A549 (cell line): ENCODE results near the gene ACO2. TPM values are rescaled to one million over a fixed set of nuclear protein-coding genes. Genes with fewer than 3 reads are reported as not detected.

ENCODE experiments used
- ATAC-seq, 2 experiments: fragments of 200-7000 bp in 1 of 2; fragments of >200 bp in 1 of 2; cut with Nextera tagmentation in 1 of 2; cut with Tn5 transposase in 1 of 2; 3 replicates each; pipeline versions ENCODE4 v1.8.0 to v1.9.1; 2018 to 2020; ENCODE audit warnings: mild to moderate bottlenecking in 1 of 2, moderate library complexity in 1 of 2
- CTCF ChIA-PET: fragments of 300-600 bp; sonication (Branson Sonifier 250); formaldehyde crosslinking; extraction: SDS; loops from one replicate; lab custom pipeline; 2021; ENCODE audit warnings: antibody characterized with exemption, inconsistent platforms; lab: Yijun Ruan, JAX
- POLR2A ChIA-PET: fragments of 350-600 bp; formaldehyde crosslinking; extraction: SDS; loops from one replicate; lab custom pipeline; 2021; ENCODE audit warnings: antibody characterized with exemption, inconsistent platforms; lab: Yijun Ruan, JAX
- DNase-seq, 2 experiments: peaks; one replicate each; pipeline versions ENCODE4 v3.0.0 to v3.0.0-alpha.2; 2011 to 2016; ENCODE audit warnings: low read depth in 1 of 2, low spot score in 1 of 2
- FAIRE-seq: peaks from 2 replicates; lab custom pipeline; 2011; peaks lifted over from hg19 to GRCh38; lab: Jason Lieb, UNC
- H3K27ac ChIP-seq, 2 experiments: fragments of >200 bp; sonication (Bioruptor Twin); formaldehyde crosslinking; 3 replicates each; pipeline ENCODE4 v1.5.1; 2016 to 2017
- H3K4me1 ChIP-seq: fragments of >200 bp; sonication (Bioruptor Twin); formaldehyde crosslinking; 3 replicates; pipeline ENCODE4 v1.6.1; 2016
- H3K4me2 ChIP-seq: fragments of >200 bp; sonication (Bioruptor Twin); formaldehyde crosslinking; 3 replicates; pipeline ENCODE4 v1.6.1; 2016
- H3K4me3 ChIP-seq: fragments of >200 bp; sonication (Bioruptor Twin); formaldehyde crosslinking; 3 replicates; pipeline ENCODE4 v1.5.1; 2016
- H3K9me3 ChIP-seq: fragments of >200 bp; sonication (Bioruptor Twin); formaldehyde crosslinking; 3 replicates; pipeline ENCODE4 v1.6.1; 2016
- CHD2 ChIP-seq: fragments of 150-350 bp; IDR thresholded peaks from 2 replicates; pipeline ENCODE4 v1.6.1; 2014; ENCODE audit warnings: low read length; ENCODE audit not compliant: partially characterized antibody
- EP300 ChIP-seq, 2 experiments: fragments of >200 bp; sonication (Bioruptor Twin); formaldehyde crosslinking; IDR thresholded peaks; 2 replicates in 1 of 2; 3 replicates in 1 of 2; pipeline ENCODE4 v1.6.1; 2016 to 2017
- FOSB ChIP-seq: fragments of 250-450 bp; sonication (Bioruptor Pico); IDR thresholded peaks from 2 replicates; pipeline ENCODE4 v1.5.0; 2020; ENCODE audit warnings: mild to moderate bottlenecking, moderate library complexity
- GATA3 ChIP-seq: IDR thresholded peaks from 2 replicates; pipeline ENCODE4 v1.6.1; 2012; ENCODE audit warnings: borderline replicate concordance
- HOXA7 ChIP-seq: fragments of 250-450 bp; sonication (Bioruptor Pico); IDR thresholded peaks from 2 replicates; pipeline ENCODE4 v1.5.0; 2020; ENCODE audit warnings: mild to moderate bottlenecking, moderate library complexity
- HOXB5 ChIP-seq: fragments of 250-450 bp; sonication (Bioruptor Pico); IDR thresholded peaks from 2 replicates; pipeline ENCODE4 v1.5.0; 2020; ENCODE audit warnings: mild to moderate bottlenecking, moderate library complexity
- JUN ChIP-seq, 2 experiments: fragments of >200 bp; sonication (Bioruptor Twin); formaldehyde crosslinking; IDR thresholded peaks; 2 replicates in 1 of 2; 3 replicates in 1 of 2; pipeline ENCODE4 v1.6.1; 2016 to 2017
- KDM1A ChIP-seq: fragments of 200-600 bp; sonication (generic); IDR thresholded peaks from 2 replicates; pipeline ENCODE4 v1.6.1; 2016; ENCODE audit warnings: low read depth, mild to moderate bottlenecking
- MAZ ChIP-seq: fragments of 150-350 bp; IDR thresholded peaks from 2 replicates; pipeline ENCODE4 v1.6.1; 2014; ENCODE audit warnings: antibody characterized with exemption, low read depth, low read length, borderline replicate concordance
- MYC ChIP-seq: IDR thresholded peaks from 2 replicates; pipeline ENCODE4 v1.6.1; 2012; ENCODE audit warnings: mild to moderate bottlenecking, inconsistent platforms, low read length, improper control_type of control experiment, borderline replicate concordance
- NFE2L2 ChIP-seq: fragments of 150-350 bp; conservative IDR thresholded peaks from 2 replicates; pipeline ENCODE4 v1.6.1; 2014; ENCODE audit warnings: low read length
- POLR2A ChIP-seq: IDR thresholded peaks from 2 replicates; pipeline ENCODE4 v1.6.1; 2012; ENCODE audit warnings: mild to moderate bottlenecking, low read length
- RAD21 ChIP-seq, 2 experiments: fragments of >200 bp in 1 of 2; sonication (Bioruptor Twin) in 1 of 2; formaldehyde crosslinking in 1 of 2; IDR thresholded peaks in 1 of 2; conservative IDR thresholded peaks in 1 of 2; 2 replicates in 1 of 2; 3 replicates in 1 of 2; pipeline ENCODE4 v1.6.1; 2012 to 2018; ENCODE audit warnings: inconsistent platforms in 1 of 2
- RCOR1 ChIP-seq: fragments of 150-350 bp; IDR thresholded peaks from 2 replicates; pipeline ENCODE4 v1.6.1; 2014; ENCODE audit warnings: antibody characterized with exemption, low read length, low read depth
- RFX5 ChIP-seq: fragments of 450-650 bp; IDR thresholded peaks from 2 replicates; pipeline ENCODE4 v1.7.1; 2014; ENCODE audit warnings: antibody characterized with exemption, mild to moderate bottlenecking, moderate library complexity
- SMC3 ChIP-seq: fragments of >200 bp; sonication (Bioruptor Twin); formaldehyde crosslinking; IDR thresholded peaks from 3 replicates; pipeline ENCODE4 v1.6.1; 2018; ENCODE audit warnings: inconsistent platforms
- WGBS: methylation state at CpG from one replicate; pipeline ENCODE4 v1.1.6; 2017; ENCODE audit errors: missing lambda C conversion rate; 5-methylcytosine and 5-hydroxymethylcytosine counted together
- polyA plus RNA-seq, 4 experiments: library from polyadenylated mRNA; depleted of rRNA in 3 of 4; stranded (reverse); fragments of >200 nt; fragmentation: RNase III in 1 of 4; extraction: RNeasy Plus Mini Kit Qiagen cat#74134 plus additional on column Dnase treatment in 1 of 4; gene quantifications; 2 replicates in 3 of 4; 3 replicates in 1 of 4; pipeline ENCODE4 v1.2.3, GENCODE V29; 2011 to 2017
- TF ChIP-seq, protein P1 (sequence below): fragments of 150-350 bp; IDR thresholded peaks from 2 replicates; pipeline ENCODE4 v1.6.1; 2014; ENCODE audit warnings: low read depth, mild to moderate bottlenecking, low read length
- TF ChIP-seq, protein P2 (sequence below): IDR thresholded peaks from 2 replicates; pipeline ENCODE4 v1.6.1; 2012
- TF ChIP-seq, protein P3 (sequence below): fragments of >200 bp; sonication (Bioruptor Twin); formaldehyde crosslinking; IDR thresholded peaks from 3 replicates; pipeline ENCODE4 v1.6.1; 2016
- TF ChIP-seq, protein P4 (sequence below): fragments of 250-450 bp; sonication (Bioruptor Pico); IDR thresholded peaks from 2 replicates; pipeline ENCODE4 v1.5.0; 2020; ENCODE audit warnings: low read depth, mild to moderate bottlenecking, moderate library complexity
- TF ChIP-seq, protein P5 (sequence below): fragments of 200-600 bp; sonication (generic); IDR thresholded peaks from 2 replicates; pipeline ENCODE4 v1.6.1; 2016; ENCODE audit warnings: antibody characterized with exemption, mild to moderate bottlenecking, moderate library complexity
- TF ChIP-seq, protein P6 (sequence below): IDR thresholded peaks from 2 replicates; pipeline ENCODE4 v1.6.1; 2012; ENCODE audit warnings: low read depth, borderline replicate concordance

Gene ACO2
- polyA plus RNA-seq, 2 of the 4 experiments (the other 2 are of a cell fraction): 30.7 to 43.7 TPM

DNA sequence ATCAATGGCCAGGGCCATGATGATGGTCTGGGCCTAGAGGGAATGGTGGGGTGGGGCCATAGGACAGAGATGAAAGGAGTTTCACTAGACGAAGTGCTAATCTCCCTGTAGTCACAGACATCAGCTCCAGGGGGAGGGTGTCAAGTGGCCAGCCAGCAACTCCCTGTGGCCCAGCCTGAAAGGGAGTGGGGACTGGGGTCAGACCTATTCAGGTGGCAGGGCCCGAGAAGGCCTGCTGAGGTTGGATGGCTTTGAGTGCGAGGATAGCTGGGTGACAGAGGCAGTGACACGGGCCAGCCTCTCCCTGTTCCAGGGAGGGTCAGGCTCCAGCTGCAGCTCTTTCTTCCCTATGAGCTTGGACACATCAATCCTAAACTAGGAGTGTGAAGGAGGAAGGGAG is 33.4 kb upstream of the ACO2 start:
- no peak overlapping the region for H3K4me2 ChIP-seq
- WGBS: 92% methylated on average over 4 of the region's 4 CpGs
- FAIRE-seq (no peak), ATAC-seq (no peak), DNase-seq (no peak)
- H3K4me3 ChIP-seq: no peak overlapping the region
- H3K4me1 ChIP-seq: no peaks in the 10 kb centered on the region
- ChIA-PET CTCF (interaction anchor here (0.6 to 1.3 kb wide), 3 partner anchors 9 to 391 kb away, joined by 3 to 4 read pairs (median 3); no protein-coding TSS in a partner anchor), POLR2A (no interaction called here)
- H3K27ac ChIP-seq: no peak overlapping the region
- no peaks in the 10 kb centered on the region for H3K9me3 ChIP-seq
- no peak for TF ChIP-seq FOSB (CRISPR knock-in tag)
- TF ChIP-seq NFE2L2: no peak
- TF ChIP-seq, protein P1, sequence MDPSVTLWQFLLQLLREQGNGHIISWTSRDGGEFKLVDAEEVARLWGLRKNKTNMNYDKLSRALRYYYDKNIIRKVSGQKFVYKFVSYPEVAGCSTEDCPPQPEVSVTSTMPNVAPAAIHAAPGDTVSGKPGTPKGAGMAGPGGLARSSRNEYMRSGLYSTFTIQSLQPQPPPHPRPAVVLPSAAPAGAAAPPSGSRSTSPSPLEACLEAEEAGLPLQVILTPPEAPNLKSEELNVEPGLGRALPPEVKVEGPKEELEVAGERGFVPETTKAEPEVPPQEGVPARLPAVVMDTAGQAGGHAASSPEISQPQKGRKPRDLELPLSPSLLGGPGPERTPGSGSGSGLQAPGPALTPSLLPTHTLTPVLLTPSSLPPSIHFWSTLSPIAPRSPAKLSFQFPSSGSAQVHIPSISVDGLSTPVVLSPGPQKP: no peak
- TF ChIP-seq EP300 (IDR thresholded peaks at IDR 0.05): no peak
- no peak for TF ChIP-seq HOXB5 (CRISPR knock-in tag)
- TF ChIP-seq RFX5: no peak
- TF ChIP-seq GATA3: no peak
- TF ChIP-seq, protein P2, sequence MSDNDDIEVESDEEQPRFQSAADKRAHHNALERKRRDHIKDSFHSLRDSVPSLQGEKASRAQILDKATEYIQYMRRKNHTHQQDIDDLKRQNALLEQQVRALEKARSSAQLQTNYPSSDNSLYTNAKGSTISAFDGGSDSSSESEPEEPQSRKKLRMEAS: no peak
- TF ChIP-seq KDM1A: no peak
- TF ChIP-seq, protein P3, sequence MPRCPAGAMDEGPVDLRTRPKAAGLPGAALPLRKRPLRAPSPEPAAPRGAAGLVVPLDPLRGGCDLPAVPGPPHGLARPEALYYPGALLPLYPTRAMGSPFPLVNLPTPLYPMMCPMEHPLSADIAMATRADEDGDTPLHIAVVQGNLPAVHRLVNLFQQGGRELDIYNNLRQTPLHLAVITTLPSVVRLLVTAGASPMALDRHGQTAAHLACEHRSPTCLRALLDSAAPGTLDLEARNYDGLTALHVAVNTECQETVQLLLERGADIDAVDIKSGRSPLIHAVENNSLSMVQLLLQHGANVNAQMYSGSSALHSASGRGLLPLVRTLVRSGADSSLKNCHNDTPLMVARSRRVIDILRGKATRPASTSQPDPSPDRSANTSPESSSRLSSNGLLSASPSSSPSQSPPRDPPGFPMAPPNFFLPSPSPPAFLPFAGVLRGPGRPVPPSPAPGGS: no peak

DNA sequence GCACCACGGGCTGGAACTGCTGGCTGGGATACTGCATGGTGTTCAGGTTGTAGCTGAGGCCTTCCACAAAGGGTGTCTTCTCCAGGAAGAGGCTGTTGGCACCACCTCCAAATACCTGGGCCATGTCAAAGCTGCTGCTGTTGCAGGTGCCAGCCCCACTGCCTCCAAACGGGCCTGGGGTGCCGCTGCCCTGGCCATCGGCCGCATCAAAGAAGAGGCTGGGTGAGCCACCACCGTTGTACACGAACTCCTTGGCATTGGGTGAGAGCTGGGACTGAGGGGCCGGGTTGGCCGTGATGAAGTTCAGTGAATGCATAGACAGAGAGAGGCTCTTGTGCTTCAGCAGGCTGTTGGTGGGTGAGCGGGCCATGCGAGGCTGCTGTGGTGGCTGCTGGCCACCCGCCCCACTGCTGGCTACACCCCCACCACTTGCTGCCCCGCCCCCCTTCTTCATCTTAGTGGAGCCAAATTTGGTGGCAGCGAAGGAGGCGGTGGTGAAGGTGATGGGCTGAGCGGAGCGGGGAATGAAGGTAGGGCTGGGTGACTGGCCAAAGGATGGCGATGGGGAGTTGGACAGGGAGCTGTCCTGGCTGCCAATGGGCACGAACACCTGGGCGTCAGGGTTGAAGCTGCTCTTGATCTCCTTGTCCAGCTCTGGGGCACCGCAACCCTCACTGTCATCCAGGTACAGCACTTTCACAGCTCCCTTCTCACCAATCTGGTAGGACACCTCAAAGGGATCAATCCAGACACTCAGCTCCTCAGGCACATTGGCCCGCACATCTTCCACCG is 32.4 kb upstream of the ACO2 start:
- Histone ChIP-seq H3K4me3 (no peak overlapping the region), H3K27ac (no peak overlapping the region), H3K9me3 (no peaks in the 10 kb centered on the region)
- ATAC-seq (no peak), FAIRE-seq (no peak)
- ChIA-PET POLR2A (interaction anchor here (0.6 to 1.2 kb wide), 2 partner anchors 10 to 82 kb away, joined by 4 to 8 read pairs; partner anchors contain the start of gene TOB2), CTCF (interaction anchor here (1.3 to 1.8 kb wide), 4 partner anchors 12 to 91 kb away, joined by 4 to 8 read pairs (median 6); no protein-coding TSS in a partner anchor)
- no peak for TF ChIP-seq RCOR1
- TF ChIP-seq, protein P4, sequence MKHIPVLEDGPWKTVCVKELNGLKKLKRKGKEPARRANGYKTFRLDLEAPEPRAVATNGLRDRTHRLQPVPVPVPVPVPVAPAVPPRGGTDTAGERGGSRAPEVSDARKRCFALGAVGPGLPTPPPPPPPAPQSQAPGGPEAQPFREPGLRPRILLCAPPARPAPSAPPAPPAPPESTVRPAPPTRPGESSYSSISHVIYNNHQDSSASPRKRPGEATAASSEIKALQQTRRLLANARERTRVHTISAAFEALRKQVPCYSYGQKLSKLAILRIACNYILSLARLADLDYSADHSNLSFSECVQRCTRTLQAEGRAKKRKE (CRISPR knock-in tag): no peak
- TF ChIP-seq, protein P5, sequence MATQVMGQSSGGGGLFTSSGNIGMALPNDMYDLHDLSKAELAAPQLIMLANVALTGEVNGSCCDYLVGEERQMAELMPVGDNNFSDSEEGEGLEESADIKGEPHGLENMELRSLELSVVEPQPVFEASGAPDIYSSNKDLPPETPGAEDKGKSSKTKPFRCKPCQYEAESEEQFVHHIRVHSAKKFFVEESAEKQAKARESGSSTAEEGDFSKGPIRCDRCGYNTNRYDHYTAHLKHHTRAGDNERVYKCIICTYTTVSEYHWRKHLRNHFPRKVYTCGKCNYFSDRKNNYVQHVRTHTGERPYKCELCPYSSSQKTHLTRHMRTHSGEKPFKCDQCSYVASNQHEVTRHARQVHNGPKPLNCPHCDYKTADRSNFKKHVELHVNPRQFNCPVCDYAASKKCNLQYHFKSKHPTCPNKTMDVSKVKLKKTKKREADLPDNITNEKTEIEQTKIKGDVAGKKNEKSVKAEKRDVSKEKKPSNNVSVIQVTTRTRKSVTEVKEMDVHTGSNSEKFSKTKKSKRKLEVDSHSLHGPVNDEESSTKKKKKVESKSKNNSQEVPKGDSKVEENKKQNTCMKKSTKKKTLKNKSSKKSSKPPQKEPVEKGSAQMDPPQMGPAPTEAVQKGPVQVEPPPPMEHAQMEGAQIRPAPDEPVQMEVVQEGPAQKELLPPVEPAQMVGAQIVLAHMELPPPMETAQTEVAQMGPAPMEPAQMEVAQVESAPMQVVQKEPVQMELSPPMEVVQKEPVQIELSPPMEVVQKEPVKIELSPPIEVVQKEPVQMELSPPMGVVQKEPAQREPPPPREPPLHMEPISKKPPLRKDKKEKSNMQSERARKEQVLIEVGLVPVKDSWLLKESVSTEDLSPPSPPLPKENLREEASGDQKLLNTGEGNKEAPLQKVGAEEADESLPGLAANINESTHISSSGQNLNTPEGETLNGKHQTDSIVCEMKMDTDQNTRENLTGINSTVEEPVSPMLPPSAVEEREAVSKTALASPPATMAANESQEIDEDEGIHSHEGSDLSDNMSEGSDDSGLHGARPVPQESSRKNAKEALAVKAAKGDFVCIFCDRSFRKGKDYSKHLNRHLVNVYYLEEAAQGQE: no peak
- no peak for TF ChIP-seq CHD2
- no peak for TF ChIP-seq RAD21 (conservative IDR thresholded peaks at IDR 0.05 in 1 of 2, IDR thresholded peaks at IDR 0.05 in 1 of 2)
- TF ChIP-seq, protein P3: no peak
- no peak for TF ChIP-seq MAZ
- TF ChIP-seq, protein P2: no peak
- no peak for TF ChIP-seq POLR2A
- no peak for TF ChIP-seq JUN (IDR thresholded peaks at IDR 0.05)
- no peak for TF ChIP-seq HOXA7 (CRISPR knock-in tag)
- TF ChIP-seq, protein P6, sequence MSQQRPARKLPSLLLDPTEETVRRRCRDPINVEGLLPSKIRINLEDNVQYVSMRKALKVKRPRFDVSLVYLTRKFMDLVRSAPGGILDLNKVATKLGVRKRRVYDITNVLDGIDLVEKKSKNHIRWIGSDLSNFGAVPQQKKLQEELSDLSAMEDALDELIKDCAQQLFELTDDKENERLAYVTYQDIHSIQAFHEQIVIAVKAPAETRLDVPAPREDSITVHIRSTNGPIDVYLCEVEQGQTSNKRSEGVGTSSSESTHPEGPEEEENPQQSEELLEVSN: no peak
- TF ChIP-seq MYC: no peak
- no peak for TF ChIP-seq SMC3
- TF ChIP-seq, all 56 proteins: peak for 0
- H3K4me1 ChIP-seq: no peaks in the 10 kb centered on the region
- no peak overlapping the region for H3K4me2 ChIP-seq
- no peak for DNase-seq
- 90% methylated on average over 22 of the region's 23 CpGs for WGBS
